Amniotic stem cell (primary cell): ENCODE data around the gene LGI2.
A peak's percentile ranks its signal among the peaks of the same experiment; 100 is the strongest.

Experiments
- DNase-seq: peaks from one replicate; lab custom pipeline; 2025; lab: John Stamatoyannopoulos, UW

LGI2 gene

GRCh38 chr4:24995346-24995919 lies 35.3 kb downstream of the LGI2 start:
- DNase-seq: no peak

GRCh38 chr4:24993551-24994080 lies 37.1 kb downstream of the LGI2 start:
- no peak for DNase-seq

GRCh38 chr4:24992968-24993367 lies 37.8 kb downstream of the LGI2 start:
- DNase-seq: no peak

- DNase-seq: no peak
These were observed 39.7 kb downstream of the LGI2 start for GRCh38 chr4:24991015-24991414.

- DNase-seq: no peak
These were observed 41.4 kb downstream of the LGI2 start for GRCh38 chr4:24989327-24989726.

- no peak for DNase-seq
These were observed 42.0 kb downstream of the LGI2 start for GRCh38 chr4:24988776-24989175.

GRCh38 chr4:24984602-24985532 lies 45.9 kb downstream of the LGI2 start:
- DNase-seq: no peak

GRCh38 chr4:24980740-24981139 lies 50.0 kb downstream of the LGI2 start:
- no peak for DNase-seq

- peak; percentile 31 for DNase-seq
These were observed 50.6 kb downstream of the LGI2 start for GRCh38 chr4:24980064-24980690.

GRCh38 chr4:24979554-24979953 lies 51.2 kb downstream of the LGI2 start:
- no peak for DNase-seq

GRCh38 chr4:24978291-24979075 lies 52.3 kb downstream of the LGI2 start:
- no peak for DNase-seq

GRCh38 chr4:24975510-24975909 lies 55.2 kb downstream of the LGI2 start:
- DNase-seq: no peak

- no peak for DNase-seq
These were observed 56.8 kb downstream of the LGI2 start for GRCh38 chr4:24973747-24974601.

- DNase-seq: no peak
These were observed 57.4 kb downstream of the LGI2 start for GRCh38 chr4:24973404-24973746.

GRCh38 chr4:24971192-24971591 lies 59.6 kb downstream of the LGI2 start:
- no peak for DNase-seq

GRCh38 chr4:24970635-24971034 lies 60.1 kb downstream of the LGI2 start:
- no peak for DNase-seq

- no peak for DNase-seq
These were observed 60.6 kb downstream of the LGI2 start for GRCh38 chr4:24970191-24970590.

GRCh38 chr4:24969486-24969885 lies 61.3 kb downstream of the LGI2 start:
- no peak for DNase-seq

- no peak for DNase-seq
These were observed 61.8 kb downstream of the LGI2 start for GRCh38 chr4:24968992-24969391.

- DNase-seq: no peak
These were observed 62.5 kb downstream of the LGI2 start for GRCh38 chr4:24968278-24968677.

GRCh38 chr4:24967346-24967745 lies 63.4 kb downstream of the LGI2 start:
- DNase-seq: no peak
